Nephron (organoid): ENCODE data around the gene SLC44A1.

Experiments
- H3K27ac Mint-ChIP-seq, 3 experiments: 2 replicates each; pipeline ENCODE4 v1.8.0; 2020; ENCODE audit warnings: mixed read lengths in 3 of 3, mild to moderate bottlenecking in 2 of 3, moderate library complexity in 1 of 3
- H3K27me3 Mint-ChIP-seq: 2 replicates; pipeline ENCODE4 v1.8.0; 2021; ENCODE audit warnings: low read depth, mild to moderate bottlenecking, moderate library complexity, mixed read lengths
- H3K36me3 Mint-ChIP-seq: 2 replicates; pipeline ENCODE4 v1.8.0; 2020; ENCODE audit warnings: low read depth, mixed read lengths
- H3K4me1 Mint-ChIP-seq: 2 replicates; pipeline ENCODE4 v1.8.0; 2020; ENCODE audit warnings: mixed read lengths
- H3K4me3 Mint-ChIP-seq, 3 experiments: 2 replicates each; pipeline ENCODE4 v1.8.0; 2020; ENCODE audit warnings: mild to moderate bottlenecking in 3 of 3, mixed read lengths in 3 of 3, moderate library complexity in 2 of 3
- H3K9me3 Mint-ChIP-seq: 2 replicates; pipeline ENCODE4 v1.8.0; 2020; ENCODE audit warnings: mixed read lengths
- TF ChIP-seq, protein P1 (sequence below), 3 experiments: fragments of 200-600 bp; sonication (generic); IDR thresholded peaks; one replicate each; pipeline ENCODE4 v1.5.0; 2021; ENCODE audit warnings: antibody characterized with exemption in 3 of 3; ENCODE audit not compliant: unreplicated experiment in 3 of 3

SLC44A1 gene

DNA sequence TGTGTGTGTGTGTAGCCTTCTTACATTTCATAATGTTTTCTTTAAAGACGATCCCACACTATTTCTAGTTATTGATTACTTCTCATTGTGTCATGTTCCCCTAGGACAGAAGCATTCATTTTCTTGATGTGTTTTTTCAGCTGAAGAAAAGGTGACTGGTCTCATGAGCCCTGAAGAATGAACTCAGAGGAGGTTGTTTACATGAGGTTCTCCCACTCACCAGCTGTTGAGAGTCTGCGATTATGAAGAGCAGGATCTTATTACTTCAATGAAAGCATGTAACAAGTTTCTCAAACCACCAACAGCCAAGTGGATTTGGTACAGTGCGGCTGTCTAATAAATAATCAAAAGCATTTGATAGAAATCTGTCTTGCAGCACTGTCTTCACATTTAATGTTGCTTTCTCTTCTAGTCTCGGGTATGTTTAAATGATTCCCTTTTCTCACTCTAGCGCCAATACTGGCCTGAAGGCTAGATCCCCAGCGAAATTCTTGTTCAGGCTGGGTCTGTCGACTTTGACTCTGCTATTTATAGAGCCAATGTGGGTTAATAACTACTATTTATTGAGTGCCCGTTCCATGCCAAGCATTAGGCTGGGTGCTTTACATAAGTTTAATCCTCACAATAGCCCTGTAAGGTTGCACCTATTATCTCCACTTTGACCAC lies 193.8 kb downstream of the SLC44A1 start:
- H3K9me3 Mint-ChIP-seq, result no peaks in the 10 kb centered on the region
- H3K27ac Mint-ChIP-seq, result peak overlapping the region; percentile 69 to 95 (median 92)
- H3K4me3 Mint-ChIP-seq, result peak overlapping the region in 2 of 3 experiments; percentile 6 to 56
- TF ChIP-seq, protein P1, sequence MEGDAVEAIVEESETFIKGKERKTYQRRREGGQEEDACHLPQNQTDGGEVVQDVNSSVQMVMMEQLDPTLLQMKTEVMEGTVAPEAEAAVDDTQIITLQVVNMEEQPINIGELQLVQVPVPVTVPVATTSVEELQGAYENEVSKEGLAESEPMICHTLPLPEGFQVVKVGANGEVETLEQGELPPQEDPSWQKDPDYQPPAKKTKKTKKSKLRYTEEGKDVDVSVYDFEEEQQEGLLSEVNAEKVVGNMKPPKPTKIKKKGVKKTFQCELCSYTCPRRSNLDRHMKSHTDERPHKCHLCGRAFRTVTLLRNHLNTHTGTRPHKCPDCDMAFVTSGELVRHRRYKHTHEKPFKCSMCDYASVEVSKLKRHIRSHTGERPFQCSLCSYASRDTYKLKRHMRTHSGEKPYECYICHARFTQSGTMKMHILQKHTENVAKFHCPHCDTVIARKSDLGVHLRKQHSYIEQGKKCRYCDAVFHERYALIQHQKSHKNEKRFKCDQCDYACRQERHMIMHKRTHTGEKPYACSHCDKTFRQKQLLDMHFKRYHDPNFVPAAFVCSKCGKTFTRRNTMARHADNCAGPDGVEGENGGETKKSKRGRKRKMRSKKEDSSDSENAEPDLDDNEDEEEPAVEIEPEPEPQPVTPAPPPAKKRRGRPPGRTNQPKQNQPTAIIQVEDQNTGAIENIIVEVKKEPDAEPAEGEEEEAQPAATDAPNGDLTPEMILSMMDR (IDR thresholded peaks at IDR 0.05; ENCODE audit: unreplicated experiment in 3 of 3), result no peak
- peaks cover 58% of the 10 kb centered on the region for H3K4me1 Mint-ChIP-seq
- H3K36me3 Mint-ChIP-seq, result no peaks in the 10 kb centered on the region
- no peaks in the 10 kb centered on the region for H3K27me3 Mint-ChIP-seq

- Mint-ChIP-seq H3K27me3 (no peaks in the 10 kb centered on the region), H3K4me3 (peak overlapping the region in 2 of 3 experiments; percentile 10), H3K36me3 (no peaks in the 10 kb centered on the region), H3K9me3 (no peaks in the 10 kb centered on the region), H3K4me1 (peaks cover 60% of the 10 kb centered on the region), H3K27ac (peak overlapping the region; percentile 69 to 95 (median 79))
- TF ChIP-seq, protein P1 (IDR thresholded peaks at IDR 0.05; ENCODE audit: unreplicated experiment in 3 of 3), result no peak
These were observed 195.0 kb downstream of the SLC44A1 start for GRCh38 chr9:105439428-105439827.

DNA sequence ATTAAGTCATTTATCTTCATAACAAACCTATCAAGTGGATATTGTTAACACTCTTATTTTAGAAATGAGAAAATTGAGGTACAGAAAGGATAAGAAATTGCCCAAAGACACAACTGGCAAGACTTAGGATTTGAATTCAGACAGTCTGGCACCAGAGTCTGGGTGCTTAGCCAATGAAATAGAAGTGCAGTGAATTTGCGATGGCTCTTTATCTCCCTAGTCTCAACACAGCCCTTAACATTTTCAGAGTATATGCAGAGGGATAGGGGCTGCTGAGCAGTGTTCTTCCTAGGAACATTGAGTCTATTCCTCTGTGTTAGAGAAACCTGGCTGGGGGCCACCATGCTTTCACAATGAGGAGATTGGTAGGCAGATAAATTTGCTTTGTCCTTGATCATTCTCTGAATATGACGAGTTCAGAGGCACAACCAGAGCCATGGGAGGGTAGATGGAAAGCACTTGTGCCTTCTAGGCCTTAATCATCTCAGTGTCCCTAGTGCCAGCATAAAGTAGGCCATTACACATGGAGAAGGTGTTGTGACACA lies 197.2 kb downstream of the SLC44A1 start:
- H3K4me3 Mint-ChIP-seq, result no peak overlapping the region
- H3K27ac Mint-ChIP-seq, result no peak overlapping the region
- no peaks in the 10 kb centered on the region for H3K36me3 Mint-ChIP-seq
- TF ChIP-seq, protein P1 (IDR thresholded peaks at IDR 0.05; ENCODE audit: unreplicated experiment in 3 of 3), result no peak
- H3K9me3 Mint-ChIP-seq, result no peaks in the 10 kb centered on the region
- H3K27me3 Mint-ChIP-seq, result no peaks in the 10 kb centered on the region
- peaks cover 69% of the 10 kb centered on the region for H3K4me1 Mint-ChIP-seq

DNA sequence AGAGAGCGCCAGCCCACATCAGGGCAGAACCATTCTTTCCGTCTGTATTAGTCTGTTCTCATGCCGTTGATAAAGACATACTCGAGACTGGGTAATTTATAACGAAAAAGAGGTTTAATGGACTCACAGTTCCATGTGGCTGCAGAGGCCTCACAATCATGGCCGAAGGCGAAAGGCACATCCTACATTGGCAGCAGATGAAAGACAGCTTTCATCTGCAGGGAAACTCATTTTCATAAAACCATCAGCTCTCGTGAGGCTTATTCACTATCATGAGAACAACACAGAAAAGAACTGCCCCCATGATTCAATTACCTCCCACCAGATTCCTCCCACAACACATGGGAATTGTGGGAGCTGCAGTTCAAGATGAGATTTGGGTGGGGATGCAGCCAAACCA lies 198.7 kb downstream of the SLC44A1 start:
- no peaks in the 10 kb centered on the region for H3K36me3 Mint-ChIP-seq
- H3K27ac Mint-ChIP-seq, result peak overlapping the region in 1 of 3 experiments; percentile 55
- H3K4me1 Mint-ChIP-seq, result peaks cover 64% of the 10 kb centered on the region
- peaks cover 4% of the 10 kb centered on the region for H3K27me3 Mint-ChIP-seq
- TF ChIP-seq, protein P1 (IDR thresholded peaks at IDR 0.05; ENCODE audit: unreplicated experiment in 3 of 3), result no peak
- peak overlapping the region in 1 of 3 experiments; percentile 9 for H3K4me3 Mint-ChIP-seq
- no peaks in the 10 kb centered on the region for H3K9me3 Mint-ChIP-seq

DNA sequence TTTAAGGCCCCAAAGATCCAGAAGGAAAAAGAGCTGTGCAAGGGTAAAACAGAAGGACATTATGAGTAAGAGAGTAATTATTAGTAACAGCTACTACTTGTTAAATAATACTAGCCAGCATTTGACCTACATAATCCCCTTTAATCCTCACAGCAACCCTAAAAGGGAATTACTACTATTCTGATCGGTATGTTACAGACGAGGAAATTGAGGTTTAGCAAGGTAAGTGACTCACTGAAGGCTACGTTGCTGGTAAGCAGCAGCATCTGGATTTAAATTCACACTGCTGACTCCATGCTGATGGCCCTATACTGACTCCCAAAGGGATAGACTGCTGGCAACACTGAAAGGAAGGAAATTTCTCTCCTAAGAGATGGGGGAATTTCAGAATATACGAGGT lies 199.7 kb downstream of the SLC44A1 start:
- H3K9me3 Mint-ChIP-seq, result no peaks in the 10 kb centered on the region
- H3K27ac Mint-ChIP-seq, result no peak overlapping the region
- peak overlapping the region in 2 of 3 experiments; percentile 41 to 50 for H3K4me3 Mint-ChIP-seq
- H3K36me3 Mint-ChIP-seq, result no peaks in the 10 kb centered on the region
- TF ChIP-seq, protein P1 (IDR thresholded peaks at IDR 0.05; ENCODE audit: unreplicated experiment in 3 of 3), result no peak
- peaks cover 4% of the 10 kb centered on the region for H3K27me3 Mint-ChIP-seq
- peaks cover 61% of the 10 kb centered on the region for H3K4me1 Mint-ChIP-seq
